HG03575 (cell line): ENCODE measurements around the gene EIF5A2.
"Not testable (repeated sequence)": the region's sequence is repeated elsewhere in the genome, so short reads cannot be mapped to it uniquely, and the experiment has no call there.

Experiments
- ATAC-seq: cut with Tn5 transposase; IDR thresholded peaks from one replicate; pipeline ENCODE4 v1.9.1; 2021; ENCODE audit not compliant: unreplicated experiment, insufficient number of reproducible peaks, low FRiP score; ENCODE audit errors: extremely low read depth

The EIF5A2 gene

GRCh38 chr3:170899455-170899854 is 9.0 kb downstream of the EIF5A2 start:
- ATAC-seq = no peak

- no peak for ATAC-seq
These were observed 10.5 kb downstream of the EIF5A2 start for GRCh38 chr3:170897978-170898377.

- not testable (repeated sequence) for ATAC-seq
These were observed 11.2 kb downstream of the EIF5A2 start for GRCh38 chr3:170897199-170897598.

- no peak for ATAC-seq
These were observed 11.7 kb downstream of the EIF5A2 start for GRCh38 chr3:170896781-170897180.

GRCh38 chr3:170896333-170896732 is 12.1 kb downstream of the EIF5A2 start:
- not testable (repeated sequence) for ATAC-seq

GRCh38 chr3:170893895-170894294 is 14.5 kb downstream of the EIF5A2 start:
- no peak for ATAC-seq

- ATAC-seq = no peak
These were observed 18.8 kb downstream of the EIF5A2 start for GRCh38 chr3:170889630-170890029.

GRCh38 chr3:170889132-170889531 is 19.3 kb downstream of the EIF5A2 start:
- ATAC-seq = no peak

GRCh38 chr3:170884109-170884930 is 24.1 kb downstream of the EIF5A2 start:
- ATAC-seq = not testable (repeated sequence)

- not testable (repeated sequence) for ATAC-seq
These were observed 29.7 kb downstream of the EIF5A2 start for GRCh38 chr3:170878688-170879087.

GRCh38 chr3:170877311-170877710 is 31.1 kb downstream of the EIF5A2 start:
- ATAC-seq = not testable (repeated sequence)

GRCh38 chr3:170876537-170876936 is 31.9 kb downstream of the EIF5A2 start:
- no peak for ATAC-seq

GRCh38 chr3:170869645-170870593 is 38.5 kb downstream of the EIF5A2 start, which contains the start of gene RPL22L1:
TSS of gene RPL22L1 (minus strand) at chr3:170870195. CDS start at chr3:170870167, 28 bp downstream.
- peak; percentile 90 for ATAC-seq

GRCh38 chr3:170869239-170869590 is 39.2 kb downstream of the EIF5A2 start:
- no peak for ATAC-seq

GRCh38 chr3:170868577-170869238 is 39.7 kb downstream of the EIF5A2 start:
- ATAC-seq = no peak

GRCh38 chr3:170867143-170867937 is 41.1 kb downstream of the EIF5A2 start:
- no peak for ATAC-seq

- ATAC-seq = no peak
These were observed 41.9 kb downstream of the EIF5A2 start for GRCh38 chr3:170866499-170866898.

GRCh38 chr3:170865209-170866094 is 43.0 kb downstream of the EIF5A2 start:
- no peak for ATAC-seq
